ENCODE data around the gene LIMK1.
"Not testable (repeated sequence)": the region's sequence is repeated elsewhere in the genome, so short reads cannot be mapped to it uniquely, and the experiment has no call there.

The LIMK1 gene

DNA sequence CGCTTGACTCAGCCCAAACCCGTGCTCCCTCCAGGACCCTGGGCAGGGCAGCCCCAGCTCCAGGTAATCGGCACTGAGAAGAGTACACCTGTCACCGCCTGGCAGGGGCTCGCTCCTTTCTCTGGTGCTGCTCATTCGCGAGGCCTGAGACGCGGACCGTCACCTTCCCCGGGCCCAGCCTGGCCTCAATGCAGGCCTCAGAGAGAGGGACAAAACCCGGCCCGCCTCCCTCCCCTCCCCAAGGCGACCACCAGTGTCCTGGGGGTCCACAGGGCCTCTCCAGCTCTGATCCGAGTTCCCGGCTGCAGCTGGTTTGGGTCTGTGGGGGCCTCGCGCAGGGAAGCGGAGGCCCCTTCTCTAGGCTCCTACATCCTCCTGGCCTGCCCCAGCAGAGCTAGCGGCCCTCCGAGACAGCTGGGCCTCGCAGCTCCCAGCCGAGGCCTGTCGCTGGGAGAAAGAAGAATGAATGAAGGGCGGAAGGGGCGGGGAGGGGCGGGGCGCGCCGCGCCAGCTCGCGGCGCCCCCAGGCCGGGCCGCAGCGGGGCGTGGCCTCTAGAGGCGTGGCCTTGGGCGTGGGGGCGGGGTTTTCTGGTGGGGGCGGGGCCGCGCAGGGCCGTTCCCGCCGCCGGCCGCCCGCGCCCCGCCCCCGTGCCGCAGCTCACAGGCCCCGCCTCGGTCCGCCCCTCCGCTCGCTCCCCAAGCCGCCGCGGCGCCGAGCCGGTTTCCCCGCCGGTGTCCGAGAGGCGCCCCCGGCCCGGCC lies at the start of gene LIMK1:
Gene LIMK1 (plus strand): TSS at position 688 of the 760 bp plus-strand sequence. CDS start 187 bp downstream, outside the sequence.
- peak; percentile 92 for DNase-seq

DNA sequence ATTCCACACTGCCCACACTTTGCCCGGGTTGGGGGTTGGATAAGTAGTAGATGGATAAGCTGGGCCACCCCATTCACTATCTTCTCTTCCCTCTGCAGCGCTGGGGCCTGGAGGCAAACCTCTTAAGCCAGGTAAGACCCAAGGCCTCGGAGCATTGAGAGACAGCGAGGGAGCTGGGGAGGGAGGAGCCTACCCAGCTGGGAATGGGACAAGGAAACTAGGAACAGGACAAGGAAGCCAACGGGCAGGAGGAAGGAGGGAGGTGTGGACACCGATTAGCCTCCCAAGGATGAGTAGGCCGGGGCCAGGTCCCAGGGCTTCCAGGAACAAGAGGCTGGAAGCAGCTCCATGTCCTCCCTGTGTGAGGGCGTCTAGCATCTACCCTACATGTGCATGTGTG lies 46.0 kb upstream of the LIMK1 start:
- no peak for DNase-seq

DNA sequence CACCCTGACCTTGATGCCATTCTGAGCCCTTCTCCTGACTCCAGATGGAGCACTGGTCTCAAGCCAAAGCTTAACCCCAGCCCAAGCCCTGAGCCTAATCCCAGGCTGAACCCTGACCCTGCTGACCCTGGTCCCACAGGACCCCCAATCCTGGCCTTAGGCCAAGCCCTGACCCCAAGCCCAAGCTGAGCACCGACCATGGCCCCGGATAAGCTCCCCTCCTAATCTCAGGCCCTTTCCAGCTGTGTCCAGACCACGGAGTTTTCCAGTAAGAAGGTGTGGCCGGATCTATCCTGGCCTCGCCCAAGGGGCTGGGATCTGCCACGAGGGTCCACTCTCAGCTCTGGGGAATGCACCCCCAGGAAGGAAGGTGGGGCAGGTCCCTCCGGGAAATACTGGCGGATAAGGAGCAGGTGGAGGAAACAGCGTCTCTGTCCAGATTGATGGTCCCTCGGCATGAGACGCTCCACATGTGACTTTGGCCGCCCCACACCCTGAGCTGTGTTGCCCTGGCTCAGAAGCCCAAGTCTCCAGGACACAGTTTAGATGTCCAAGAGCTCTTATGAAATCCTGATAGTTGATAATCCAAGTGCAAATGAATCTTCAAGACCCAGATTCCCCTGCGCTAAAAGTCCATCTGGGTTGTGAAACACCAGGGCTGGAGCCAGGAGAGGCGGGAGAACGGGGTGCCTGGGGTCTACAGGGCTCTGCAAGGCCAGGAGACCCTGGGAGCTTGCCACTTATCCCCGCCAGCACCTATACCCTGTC lies 45.2 kb upstream of the LIMK1 start:
- DNase-seq: no peak

DNA sequence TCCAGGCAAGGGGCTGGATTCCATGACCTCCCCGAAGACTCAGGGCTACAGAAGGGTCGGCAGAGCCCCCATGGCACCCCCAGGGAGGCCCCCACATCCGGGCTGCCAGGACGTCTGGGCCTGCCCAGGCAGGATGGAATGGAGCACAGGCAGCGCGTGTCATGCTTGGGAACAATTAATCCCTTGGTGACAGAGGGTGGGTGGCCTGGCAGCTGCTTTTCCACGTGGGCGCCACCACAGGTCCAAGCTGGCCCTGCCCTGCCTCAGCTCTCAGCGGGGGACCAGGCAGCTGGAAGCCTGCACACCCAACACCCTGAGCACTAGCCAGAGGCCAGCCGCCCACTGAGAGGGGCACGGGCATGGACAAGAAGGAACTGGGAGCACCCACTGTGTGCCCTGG lies 44.3 kb upstream of the LIMK1 start:
- DNase-seq: no peak

DNA sequence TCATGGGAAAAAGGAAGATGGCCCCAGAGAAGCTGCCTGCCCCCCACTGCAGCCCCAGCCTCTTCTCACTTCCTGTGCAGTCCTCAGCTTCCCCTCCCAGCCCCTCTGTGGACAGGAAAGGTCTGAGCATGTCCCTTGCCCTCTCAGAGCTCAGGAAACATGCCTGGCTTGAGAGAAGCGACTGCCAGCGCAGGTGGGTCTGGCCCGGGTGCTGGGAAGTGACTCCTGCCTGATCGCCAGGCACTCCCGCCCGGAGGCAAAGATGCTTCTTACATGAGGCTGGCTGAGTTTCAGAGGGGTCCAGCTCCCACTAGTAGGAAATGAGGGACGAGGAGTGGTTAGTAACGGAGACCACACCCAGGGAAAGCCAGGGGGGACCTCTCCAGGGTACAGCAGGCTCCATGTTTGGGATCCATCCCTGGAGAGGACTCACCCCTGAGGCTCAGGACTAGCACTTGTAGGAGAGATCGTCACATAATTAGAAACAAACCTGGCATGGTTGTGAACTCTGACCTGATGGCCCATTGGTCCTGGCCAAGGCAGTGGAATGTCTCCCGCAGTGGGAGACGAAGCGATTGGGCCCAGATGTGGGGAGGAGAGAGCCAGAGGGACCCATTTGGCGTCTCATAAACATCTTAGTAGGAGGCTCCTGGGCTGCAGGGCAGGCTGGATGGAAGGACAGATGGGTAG lies 43.4 kb upstream of the LIMK1 start:
- DNase-seq: no peak

DNA sequence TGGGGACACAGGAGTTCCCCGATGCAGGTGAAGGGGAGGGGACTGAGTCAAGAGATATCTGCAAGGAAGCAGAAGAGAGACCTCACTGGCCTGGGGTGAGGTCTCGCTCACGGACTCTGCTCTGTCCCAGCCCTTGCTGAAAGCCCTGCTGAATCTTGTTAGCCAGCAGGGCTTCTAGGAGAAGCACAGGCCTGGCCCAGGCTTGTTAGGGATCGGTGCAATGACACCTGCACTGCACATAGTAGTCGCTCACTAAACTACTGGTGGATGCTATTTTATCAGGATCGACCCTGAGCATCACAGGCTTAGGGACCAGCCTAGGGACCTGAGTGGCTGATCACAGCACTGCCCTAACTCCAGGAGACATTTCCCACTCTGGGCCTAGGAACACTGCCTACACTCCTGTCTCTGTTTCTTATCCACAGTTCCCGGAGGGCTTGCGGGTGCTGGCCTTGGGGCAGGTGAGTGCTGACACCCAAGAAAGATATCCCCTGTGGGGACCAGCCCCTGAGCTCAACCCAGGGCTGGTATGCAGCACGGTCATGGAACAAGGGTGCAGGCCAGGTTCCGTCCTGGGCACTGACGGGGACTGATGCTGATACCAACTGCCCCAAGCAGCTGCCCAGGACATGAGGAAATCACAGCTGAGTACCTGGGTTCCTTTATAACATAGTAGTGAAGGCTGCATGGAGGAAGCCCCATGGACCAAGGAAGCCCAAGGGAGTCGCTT lies 42.6 kb upstream of the LIMK1 start:
- DNase-seq: no peak

DNA sequence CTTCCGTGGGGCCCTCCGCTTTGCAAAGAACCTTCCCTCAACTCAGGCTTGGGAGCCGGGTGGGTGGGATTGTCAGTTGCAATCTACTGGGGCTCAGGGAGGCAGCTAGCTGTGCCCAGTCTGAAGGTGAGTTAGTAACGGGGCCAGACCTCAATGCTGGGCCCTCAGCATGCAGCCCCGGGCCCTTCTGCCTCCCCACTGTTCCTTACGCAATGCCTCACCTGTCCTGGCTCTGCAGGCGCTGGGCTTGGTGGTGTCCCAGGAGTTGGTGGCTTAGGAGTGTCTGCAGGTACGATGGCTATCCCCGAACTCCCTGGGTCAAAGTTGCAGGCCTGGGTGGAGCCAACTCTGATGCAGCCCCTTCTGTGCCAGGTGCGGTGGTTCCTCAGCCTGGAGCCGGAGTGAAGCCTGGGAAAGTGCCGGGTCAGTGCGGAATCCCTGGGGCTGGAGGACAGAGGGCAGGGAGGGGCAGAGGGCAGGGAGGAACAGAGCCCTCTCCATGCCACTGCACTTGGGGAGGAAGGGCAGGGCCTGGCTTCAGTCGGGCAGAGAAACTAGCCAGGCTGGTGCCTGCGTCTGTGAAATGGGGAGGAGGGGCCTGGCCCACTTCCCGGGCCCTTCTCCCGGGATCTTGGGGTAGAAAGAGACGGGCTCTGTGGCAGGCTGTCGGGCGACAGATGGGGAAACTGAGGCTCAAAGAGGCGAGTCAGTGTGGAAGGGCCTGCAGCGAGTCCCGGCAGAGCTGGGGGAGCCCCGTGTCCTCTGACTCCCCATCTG lies 40.7 kb upstream of the LIMK1 start:
- no peak for DNase-seq

DNA sequence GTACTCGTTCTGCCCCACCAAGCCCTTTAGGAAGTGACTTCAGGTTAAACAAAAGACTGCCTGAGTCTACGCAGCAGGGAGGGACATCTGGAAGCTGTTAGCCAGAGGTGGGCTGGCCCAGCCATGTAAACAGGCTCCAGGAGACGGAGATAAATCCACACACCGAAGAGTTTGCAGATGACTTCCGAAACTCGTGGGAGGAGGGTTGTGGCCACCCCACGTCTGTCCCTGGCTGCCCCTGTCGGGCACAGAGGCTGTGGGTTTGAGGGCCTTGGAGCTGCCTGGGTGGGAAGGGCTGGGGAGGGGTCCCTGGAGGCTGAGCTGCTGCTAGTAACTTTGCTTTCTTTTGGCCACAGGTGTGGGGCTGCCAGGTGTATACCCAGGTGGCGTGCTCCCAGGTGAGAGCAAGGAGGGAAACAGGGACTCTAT lies 40.1 kb upstream of the LIMK1 start:
- no peak for DNase-seq

DNA sequence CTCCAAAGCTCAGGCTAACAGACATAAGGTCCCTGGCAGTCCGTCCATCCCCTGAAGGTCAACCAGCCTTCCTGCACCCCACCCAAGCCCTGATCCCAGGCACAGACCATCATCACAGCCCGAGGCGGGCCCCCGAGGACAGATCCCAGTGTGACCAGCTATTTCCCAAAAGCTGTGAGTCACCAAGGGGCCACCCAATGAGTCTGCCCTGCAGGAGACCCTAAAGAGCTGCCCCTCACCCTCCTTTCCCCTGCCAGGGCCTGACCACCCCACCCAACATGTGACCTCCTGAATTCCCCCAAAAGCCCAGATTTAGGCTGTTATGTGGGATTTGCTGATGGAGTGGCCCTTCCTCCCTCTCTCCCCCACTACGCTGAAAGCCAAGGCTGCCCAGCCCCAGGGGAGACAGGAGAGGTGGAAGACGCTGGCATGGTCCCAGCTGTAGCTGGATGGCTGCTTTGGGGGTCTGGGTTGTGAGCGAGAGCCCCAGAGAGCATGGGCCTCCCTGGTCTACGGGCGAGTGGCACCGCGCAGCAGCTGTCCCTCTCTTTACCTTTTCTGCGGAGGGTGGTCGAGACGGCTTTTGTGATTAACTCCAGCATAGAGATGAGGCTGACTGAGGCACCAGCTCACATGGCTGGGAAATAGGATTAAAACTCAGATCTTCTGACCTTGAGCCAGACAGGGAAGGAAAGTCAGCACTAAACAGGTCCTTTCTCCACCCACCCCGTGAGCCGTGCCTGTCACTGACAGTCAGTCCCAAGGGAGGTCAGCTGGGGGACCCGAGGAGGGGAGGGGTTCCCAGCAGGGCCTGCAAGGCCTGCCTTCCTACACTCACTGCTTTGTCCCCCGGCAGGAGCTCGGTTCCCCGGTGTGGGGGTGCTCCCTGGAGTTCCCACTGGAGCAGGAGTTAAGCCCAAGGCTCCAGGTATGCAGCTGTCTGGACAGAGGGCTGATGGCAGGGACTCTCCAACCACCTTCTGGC lies 38.9 kb upstream of the LIMK1 start:
- DNase-seq: no peak

DNA sequence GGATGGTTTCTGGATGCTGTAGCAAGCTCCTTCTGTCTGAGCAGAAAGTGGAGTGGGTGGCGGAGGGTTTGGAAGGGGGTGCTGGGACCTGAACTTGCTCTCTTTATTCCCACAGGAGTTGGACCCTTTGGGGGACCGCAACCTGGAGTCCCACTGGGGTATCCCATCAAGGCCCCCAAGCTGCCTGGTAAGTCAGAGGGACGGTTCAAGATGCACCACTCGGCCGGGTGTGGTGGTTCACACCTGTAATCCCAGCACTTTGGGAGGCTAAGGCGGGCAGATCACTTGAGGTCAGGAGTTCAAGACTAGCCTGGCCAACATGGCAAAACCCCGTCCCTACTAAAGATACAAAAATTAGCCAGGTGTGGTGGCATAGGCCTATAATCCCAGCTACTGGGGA lies 37.0 kb upstream of the LIMK1 start:
- DNase-seq: not testable (repeated sequence)

DNA sequence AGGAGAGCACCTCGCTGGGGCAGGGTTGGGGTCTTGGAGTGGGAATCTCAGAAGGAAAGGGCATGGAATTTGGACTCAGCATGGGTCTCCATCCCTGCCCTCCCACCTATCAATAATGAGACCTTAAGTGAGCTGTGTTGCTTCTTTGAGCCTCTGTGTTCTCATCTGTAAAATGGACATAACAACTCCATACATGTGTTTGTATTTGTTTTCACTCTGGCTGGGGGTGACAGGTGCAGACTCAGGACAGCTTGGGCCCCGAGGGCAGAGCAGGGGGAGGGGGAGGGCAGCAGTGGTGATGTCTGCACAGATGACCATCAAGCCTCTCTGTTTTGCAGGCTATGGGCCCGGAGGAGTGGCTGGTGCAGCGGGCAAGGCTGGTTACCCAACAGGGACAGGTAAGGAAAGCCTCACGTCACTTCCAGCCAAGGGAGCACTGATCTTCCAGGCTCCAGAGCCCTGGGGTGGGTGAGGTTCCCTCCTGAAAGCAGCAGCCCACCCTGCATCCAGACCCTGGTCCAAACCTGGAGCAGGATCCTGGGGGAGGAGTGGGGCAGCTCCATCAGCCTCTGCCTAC lies 35.7 kb upstream of the LIMK1 start:
- DNase-seq: no peak

DNA sequence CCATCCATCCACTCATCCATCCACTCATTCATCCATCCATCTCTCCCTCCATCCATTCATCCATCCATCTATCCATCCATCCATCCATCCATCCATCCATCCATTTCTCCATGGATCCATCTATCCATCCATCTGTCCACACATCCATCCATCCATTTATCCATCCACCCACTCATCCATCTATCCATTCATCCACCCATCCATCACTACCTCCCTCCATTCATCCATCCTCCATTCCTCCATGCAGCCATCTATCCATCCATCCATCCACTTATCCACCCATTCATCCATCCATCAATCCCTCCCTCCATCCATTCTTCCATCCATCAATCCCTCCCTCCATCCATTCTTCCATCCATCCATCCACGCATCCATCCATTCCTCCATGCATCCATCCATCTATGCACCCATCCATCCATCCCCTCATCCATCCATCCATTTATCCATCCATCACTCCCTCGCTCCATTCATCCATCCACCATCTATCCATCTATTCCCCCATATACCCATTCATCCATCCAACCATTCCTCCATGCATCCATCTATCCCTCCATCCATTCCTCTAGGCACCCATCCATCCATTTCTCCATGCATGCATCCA lies 34.5 kb upstream of the LIMK1 start:
- no peak for DNase-seq

DNA sequence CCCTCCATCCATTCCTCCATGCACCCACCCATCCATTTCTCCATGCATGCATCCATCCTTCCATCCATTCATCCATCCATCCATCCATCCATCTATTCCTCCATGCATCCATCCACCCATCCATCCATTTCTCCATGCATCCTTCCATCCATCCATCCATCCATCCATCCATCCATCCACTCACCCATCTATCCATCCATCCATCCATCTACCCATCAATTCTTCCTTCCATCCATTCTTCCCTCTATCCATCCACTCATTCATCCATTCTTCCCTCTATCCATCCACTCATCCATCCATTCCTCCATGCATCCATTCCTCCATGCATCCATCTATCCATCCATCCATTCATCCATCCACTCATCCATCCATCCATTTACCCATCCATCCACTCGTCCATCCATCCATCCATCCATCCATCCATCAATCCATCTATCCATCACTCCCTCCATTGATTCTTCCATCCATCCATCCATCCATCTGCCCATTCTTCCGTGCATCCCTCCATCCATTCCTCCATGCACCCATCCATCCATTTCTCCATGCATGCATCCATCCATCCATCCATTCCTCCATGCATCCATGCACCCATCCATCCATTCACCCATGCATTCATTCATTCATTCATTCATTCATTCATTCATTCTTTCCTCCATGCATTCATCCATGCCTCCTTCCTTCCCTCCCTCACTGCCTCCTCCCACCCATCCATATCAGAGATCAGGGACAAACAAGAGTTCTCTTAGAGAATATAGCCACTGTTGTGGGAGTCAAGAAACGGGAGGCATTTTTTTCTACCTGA lies 33.4 kb upstream of the LIMK1 start:
- no peak for DNase-seq

DNA sequence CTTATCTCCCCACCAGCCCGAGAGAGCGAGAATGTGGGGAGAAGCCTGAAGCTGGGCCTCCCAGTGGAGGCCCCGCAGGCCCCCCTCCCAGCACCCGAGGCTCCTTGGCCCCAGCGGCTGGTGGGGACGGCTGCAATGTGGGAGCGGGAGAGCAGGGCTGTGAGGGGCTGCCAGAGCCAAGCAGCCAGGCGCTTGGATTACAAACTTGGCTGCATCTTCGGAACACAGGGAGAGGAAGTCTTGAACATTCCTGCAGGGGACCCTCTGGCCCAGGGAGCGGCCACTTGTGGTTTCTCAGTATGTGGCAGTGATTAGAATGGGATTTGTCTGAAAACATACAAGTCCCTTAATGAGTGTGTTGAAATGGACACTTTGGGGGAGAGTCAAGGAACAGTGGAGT lies 32.4 kb upstream of the LIMK1 start:
- DNase-seq: no peak

DNA sequence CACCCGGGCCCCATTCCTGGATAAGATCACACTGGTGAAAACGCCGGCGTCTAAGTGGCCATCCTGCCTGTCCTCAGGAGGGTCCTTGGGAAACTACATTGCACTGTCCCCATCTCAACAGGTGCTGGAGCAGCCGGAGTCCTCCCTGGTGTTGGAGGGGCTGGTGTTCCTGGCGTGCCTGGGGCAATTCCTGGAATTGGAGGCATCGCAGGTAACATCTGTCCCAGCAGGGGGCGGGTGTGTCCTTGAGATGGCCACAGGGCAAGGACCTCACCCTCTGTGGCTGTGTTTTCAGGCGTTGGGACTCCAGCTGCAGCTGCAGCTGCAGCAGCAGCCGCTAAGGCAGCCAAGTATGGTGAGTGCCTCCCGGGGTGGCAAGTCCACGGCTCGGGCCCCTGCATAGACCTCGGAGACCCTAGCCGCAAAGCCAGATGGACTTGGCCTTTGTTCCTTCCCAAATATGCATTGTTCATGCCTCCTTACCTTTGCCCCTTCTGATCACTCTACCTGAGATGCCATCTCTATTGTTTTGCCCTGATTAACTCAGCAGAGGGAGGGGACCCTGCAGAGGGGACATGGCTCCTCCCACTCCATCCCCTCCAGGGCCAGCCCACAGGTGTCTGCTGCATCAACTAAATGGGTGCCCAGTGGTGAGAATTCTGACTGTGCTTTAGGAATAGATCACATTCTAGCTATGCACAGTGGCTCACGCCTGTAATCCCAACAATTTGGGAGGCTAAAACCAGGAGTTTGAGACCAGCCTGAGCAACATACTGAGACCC lies 31.8 kb upstream of the LIMK1 start:
- DNase-seq: peak; percentile 90

DNA sequence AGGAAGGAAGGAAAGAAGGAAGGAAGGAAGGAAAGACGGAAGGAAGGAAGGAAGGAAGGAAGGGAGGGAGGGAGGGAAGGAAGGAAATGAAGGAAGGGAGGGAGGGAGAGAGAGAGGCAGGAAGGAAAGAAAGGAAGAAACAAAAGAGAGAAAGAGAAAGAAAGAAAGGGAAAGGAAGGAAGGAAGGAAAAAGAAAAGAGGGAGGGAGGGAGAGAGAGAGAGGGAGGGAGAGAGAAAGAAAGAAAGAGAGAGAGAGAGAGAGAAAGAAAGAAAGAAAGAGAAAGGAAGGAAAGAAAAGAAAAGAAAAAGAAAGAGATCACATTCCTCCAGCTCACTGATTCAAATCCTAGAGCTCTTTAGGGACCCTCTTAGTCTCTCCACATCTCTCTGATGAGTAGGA lies 31.0 kb upstream of the LIMK1 start:
- DNase-seq: no peak

DNA sequence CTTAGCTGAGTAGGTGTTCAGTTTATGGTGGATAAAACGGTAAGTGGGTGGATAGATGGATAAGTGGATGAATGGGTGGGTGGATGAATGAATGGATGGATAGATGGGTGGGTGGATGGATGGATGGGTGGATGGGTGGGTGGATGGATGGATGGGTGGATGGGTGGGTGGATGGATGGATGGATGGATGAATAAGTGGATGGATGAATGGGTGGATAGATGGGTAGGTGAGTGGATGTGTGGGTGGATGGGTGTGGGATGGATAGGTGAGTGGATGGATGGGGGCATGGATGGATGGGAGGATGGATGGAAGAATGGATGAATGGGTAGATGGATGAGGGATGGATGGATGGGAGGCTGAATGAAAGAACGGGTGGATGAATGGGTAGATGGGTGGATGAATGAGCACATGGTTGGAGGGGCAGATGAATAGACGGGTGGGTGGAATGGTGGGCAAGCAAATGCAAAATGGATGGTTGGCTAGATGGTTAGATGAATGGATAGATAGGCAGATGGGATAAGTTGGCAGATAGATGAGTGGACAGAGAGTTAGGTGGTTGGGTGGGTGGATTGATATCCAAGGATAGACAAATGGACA lies 29.9 kb upstream of the LIMK1 start:
- DNase-seq: no peak

All from islet precursor cell (in vitro differentiated cells).